Esophagus (tissue), 2 donors: Measurements from ENCODE around the gene PLA2G2F. TPM values are rescaled to one million over a fixed set of nuclear protein-coding genes. Genes with fewer than 3 reads are reported as not detected.

Experiments
- H3K27ac ChIP-seq, 2 donors: one replicate each; pipeline ENCODE4 v1.5.1; 2013; ENCODE audit warnings: low read depth in 2 of 2, mild to moderate bottlenecking in 2 of 2, inconsistent platforms in 1 of 2, low read length in 1 of 2, moderate library complexity in 1 of 2
- H3K27me3 ChIP-seq, 2 donors: one replicate each; pipeline ENCODE4 v1.6.1; 2013; ENCODE audit warnings: low read length in 2 of 2, control low read depth in 1 of 2, mild to moderate bottlenecking in 1 of 2; ENCODE audit not compliant: insufficient read depth in 2 of 2, control insufficient read depth in 1 of 2
- H3K36me3 ChIP-seq, 2 donors: one replicate each; pipeline ENCODE4 v1.6.1; 2013; ENCODE audit warnings: low read length in 1 of 2; ENCODE audit not compliant: control insufficient read depth in 2 of 2, insufficient read depth in 2 of 2
- H3K4me1 ChIP-seq, 2 donors: one replicate each; pipeline ENCODE4 v1.6.1; 2013; ENCODE audit warnings: low read length in 1 of 2; ENCODE audit not compliant: control insufficient read depth in 2 of 2, insufficient read depth in 2 of 2
- H3K4me3 ChIP-seq, 2 donors: one replicate each; pipeline ENCODE4 v1.5.1; 2013; ENCODE audit warnings: low read length in 2 of 2, mild to moderate bottlenecking in 2 of 2, low read depth in 1 of 2, moderate library complexity in 1 of 2
- H3K9me3 ChIP-seq, 2 donors: one replicate each; pipeline ENCODE4 v1.6.1; 2013; ENCODE audit warnings: mild to moderate bottlenecking in 2 of 2, low read depth in 1 of 2, low read length in 1 of 2, moderate library complexity in 1 of 2; ENCODE audit not compliant: control insufficient read depth in 2 of 2, insufficient read depth in 1 of 2
- WGBS, 2 donors: extraction: QIAGEN DNeasy Blood & Tissue Kit; methylation state at CpG; one replicate each; pipeline ENCODE4 v1.1.7; 2013; 5-methylcytosine and 5-hydroxymethylcytosine counted together
- polyA plus RNA-seq, 2 donors: library from polyadenylated mRNA; stranded (reverse); fragments of 200-250 nt; gene quantifications; one replicate each; pipeline ENCODE4 v1.2.3, GENCODE V29; 2013
- donor health status: healthy with polysubstance abuse.
- donor health status: Bipolar disorder and iron deficiency.

PLA2G2F gene, protein sequence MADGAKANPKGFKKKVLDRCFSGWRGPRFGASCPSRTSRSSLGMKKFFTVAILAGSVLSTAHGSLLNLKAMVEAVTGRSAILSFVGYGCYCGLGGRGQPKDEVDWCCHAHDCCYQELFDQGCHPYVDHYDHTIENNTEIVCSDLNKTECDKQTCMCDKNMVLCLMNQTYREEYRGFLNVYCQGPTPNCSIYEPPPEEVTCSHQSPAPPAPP
- under 1 TPM; 0.01 to 0.02 TPM for polyA plus RNA-seq

DNA sequence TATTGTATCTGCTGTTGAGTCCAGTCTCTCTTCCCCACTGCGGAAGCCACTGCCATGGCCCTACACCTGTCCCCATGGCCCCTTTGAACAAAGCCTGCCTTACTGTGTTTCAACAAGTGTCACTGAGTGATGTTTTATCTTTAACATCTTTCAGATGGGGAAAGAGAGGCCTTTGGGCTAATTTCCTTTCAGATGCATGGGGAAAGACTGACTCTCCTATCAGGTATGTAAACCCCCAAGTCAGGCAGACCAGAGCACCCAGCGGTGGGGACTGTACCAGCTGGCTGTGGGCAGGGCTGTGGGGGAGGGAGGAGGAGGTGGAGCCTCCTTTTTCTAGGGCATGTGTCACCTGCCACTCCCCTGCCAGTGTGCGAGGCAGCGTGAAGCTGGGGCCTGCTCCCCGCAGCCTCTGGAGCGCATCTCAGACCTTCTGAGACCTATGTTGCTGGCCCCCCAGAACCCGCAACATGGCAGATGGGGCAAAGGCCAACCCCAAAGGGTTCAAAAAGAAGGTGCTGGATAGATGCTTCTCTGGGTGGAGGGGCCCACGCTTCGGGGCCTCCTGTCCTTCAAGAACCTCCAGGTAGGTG is at the start of gene PLA2G2F:
TSS of gene PLA2G2F (plus strand) at position 363 of the 590 bp plus-strand sequence. CDS start at position 468, 105 bp downstream.
- Histone ChIP-seq H3K9me3 (no peaks in the 10 kb centered on the region), H3K4me1 (peaks cover 0 to 3% of the 10 kb centered on the region in 2 donors), H3K36me3 (no peaks in the 10 kb centered on the region), H3K27ac (no peak within 1 kb of the TSS), H3K27me3 (no peaks in the 10 kb centered on the region), H3K4me3 (no peak within 1 kb of the TSS)
- whole genome bisulfite sequencing, 2 donors: 89 to 91% methylated on average over 9 of the region's 9 CpGs

DNA sequence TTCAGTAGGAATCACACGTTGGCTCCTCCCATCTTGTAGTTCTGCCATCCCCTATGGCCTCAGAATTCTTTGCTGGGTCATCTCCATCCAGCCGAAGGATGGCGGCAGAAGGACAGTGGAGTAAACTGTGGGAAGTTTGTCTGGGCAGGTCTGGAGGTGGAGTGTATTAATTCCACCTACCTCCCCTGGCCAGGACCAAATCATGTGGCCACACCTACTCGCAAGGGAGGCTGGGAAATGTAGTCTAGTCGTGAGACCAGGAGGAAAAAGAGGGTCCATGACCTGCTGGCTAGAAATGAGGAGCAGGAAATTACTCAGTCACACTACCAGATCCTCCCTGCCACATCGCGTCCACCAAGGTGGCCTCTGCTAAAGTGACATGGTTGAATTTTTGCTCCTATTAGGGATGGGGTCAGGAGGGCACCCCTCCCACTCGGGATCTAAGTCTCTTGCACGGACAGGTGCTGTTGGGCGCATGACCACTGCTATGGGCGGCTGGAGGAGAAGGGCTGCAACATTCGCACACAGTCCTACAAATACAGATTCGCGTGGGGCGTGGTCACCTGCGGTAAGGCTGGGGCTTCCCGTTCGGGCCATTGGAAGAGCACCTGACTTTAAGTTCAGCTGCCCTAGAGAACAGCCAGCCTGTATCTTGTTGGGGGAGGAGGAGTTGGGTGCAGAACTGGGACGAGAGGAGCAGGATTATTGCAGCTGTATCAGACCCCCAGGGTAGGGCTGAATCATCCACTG is 49.6 kb upstream of the PLA2G2F start:
- H3K4me3 ChIP-seq: no peak overlapping the region
- peaks cover 0 to 4% of the 10 kb centered on the region in 2 donors for H3K4me1 ChIP-seq
- 79 to 85% methylated on average over 19 of the region's 19 CpGs for WGBS, 2 donors
- no peaks in the 10 kb centered on the region for H3K9me3 ChIP-seq
- no peaks in the 10 kb centered on the region for H3K27me3 ChIP-seq
- no peak overlapping the region for H3K27ac ChIP-seq
- no peaks in the 10 kb centered on the region for H3K36me3 ChIP-seq

DNA sequence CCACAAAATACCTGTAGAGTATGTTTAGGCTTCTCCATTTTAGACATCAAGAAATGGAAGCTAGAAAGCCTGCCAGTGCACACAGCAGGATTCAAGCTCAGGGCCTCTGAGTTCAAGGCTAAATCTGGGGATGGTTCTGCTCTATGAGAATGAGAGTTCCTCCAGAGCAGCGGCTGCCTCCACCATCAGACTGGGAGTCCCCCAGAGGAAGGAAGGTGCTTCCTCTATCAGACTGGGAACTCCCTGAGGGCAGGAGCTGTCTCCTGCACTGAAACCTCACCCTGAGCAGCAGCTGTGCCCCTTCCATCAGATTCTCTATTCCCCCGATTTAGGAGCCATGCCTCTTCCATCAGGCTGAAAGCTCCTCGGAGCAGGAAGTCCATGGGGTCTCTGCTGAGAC is 49.0 kb upstream of the PLA2G2F start:
- H3K27me3 ChIP-seq: no peaks in the 10 kb centered on the region
- H3K9me3 ChIP-seq: no peaks in the 10 kb centered on the region
- no peaks in the 10 kb centered on the region for H3K36me3 ChIP-seq
- WGBS, 2 donors: 74 to 90% methylated on average over 3 of the region's 3 CpGs
- no peak overlapping the region for H3K27ac ChIP-seq
- peaks cover 0 to 4% of the 10 kb centered on the region in 2 donors for H3K4me1 ChIP-seq
- H3K4me3 ChIP-seq: no peak overlapping the region

DNA sequence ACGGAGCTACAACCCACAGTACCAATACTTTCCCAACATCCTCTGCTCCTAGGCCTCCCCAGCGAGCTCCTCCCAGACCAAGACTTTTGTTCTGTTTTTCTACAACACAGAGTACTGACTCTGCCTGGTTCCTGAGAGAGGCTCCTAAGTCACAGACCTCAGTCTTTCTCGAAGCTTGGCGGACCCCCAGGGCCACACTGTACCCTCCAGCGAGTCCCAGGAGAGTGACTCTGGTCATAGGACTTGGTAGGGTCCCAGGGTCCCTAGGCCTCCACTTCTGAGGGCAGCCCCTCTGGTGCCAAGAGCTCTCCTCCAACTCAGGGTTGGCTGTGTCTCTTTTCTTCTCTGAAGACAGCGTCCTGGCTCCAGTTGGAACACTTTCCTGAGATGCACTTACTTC is 48.5 kb upstream of the PLA2G2F start:
- Histone ChIP-seq H3K27me3 (no peaks in the 10 kb centered on the region), H3K9me3 (no peaks in the 10 kb centered on the region), H3K4me1 (peaks cover 0 to 4% of the 10 kb centered on the region in 2 donors), H3K4me3 (no peak overlapping the region), H3K36me3 (no peaks in the 10 kb centered on the region), H3K27ac (no peak overlapping the region)
- 87% methylated on average over 6 of the region's 6 CpGs for WGBS, 2 donors

DNA sequence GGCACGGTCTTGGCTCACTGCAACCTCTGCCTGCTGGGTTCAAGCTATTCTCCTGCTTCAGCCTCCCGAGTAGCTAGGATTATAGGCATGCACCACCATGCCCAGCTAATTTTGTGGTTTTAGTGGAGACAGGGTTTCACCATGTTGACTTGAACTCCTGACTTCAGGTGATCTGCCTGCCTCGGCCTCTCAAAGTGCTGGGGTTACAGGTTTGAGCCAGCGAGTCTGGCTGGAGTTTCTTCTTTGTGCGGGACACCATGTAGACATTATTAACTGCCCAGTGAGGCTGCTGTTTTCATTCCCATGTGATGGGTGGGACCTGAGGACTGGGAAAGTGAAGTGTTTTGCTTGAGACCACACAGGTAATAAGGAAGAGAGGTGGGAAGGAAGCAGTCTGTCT is 45.8 kb upstream of the PLA2G2F start:
- Histone ChIP-seq H3K9me3 (no peaks in the 10 kb centered on the region), H3K4me1 (peaks cover 0 to 4% of the 10 kb centered on the region in 2 donors), H3K4me3 (no peak overlapping the region), H3K27ac (peak overlapping the region in 1 of 2 donors; percentile 3), H3K27me3 (no peaks in the 10 kb centered on the region), H3K36me3 (no peaks in the 10 kb centered on the region)
- 85 to 86% methylated on average over 5 of the region's 5 CpGs for WGBS, 2 donors

DNA sequence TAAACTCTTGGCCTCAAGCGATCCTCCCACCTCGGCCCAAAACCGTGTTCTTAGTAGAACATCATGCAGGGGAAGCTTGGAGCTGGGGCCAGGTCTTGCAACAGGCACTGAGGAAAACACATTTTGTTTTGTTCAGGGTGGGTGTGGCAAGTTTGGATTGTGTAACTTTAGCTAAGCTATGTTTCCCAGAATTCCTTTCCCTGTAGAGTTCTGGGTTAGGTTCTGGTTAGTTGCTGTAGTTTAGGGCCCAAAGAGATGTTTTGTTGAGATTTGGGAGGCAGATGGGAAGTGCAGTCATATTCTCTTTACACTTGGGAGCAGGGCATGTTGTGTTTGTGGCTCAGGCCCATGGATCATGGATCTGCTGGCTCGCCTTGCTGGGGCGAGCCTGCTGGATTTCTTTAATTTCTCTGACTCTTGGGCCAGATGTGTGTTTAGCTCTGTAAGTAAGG is 45.2 kb upstream of the PLA2G2F start:
- WGBS, 2 donors: 63 to 68% methylated on average over 5 of the region's 5 CpGs

DNA sequence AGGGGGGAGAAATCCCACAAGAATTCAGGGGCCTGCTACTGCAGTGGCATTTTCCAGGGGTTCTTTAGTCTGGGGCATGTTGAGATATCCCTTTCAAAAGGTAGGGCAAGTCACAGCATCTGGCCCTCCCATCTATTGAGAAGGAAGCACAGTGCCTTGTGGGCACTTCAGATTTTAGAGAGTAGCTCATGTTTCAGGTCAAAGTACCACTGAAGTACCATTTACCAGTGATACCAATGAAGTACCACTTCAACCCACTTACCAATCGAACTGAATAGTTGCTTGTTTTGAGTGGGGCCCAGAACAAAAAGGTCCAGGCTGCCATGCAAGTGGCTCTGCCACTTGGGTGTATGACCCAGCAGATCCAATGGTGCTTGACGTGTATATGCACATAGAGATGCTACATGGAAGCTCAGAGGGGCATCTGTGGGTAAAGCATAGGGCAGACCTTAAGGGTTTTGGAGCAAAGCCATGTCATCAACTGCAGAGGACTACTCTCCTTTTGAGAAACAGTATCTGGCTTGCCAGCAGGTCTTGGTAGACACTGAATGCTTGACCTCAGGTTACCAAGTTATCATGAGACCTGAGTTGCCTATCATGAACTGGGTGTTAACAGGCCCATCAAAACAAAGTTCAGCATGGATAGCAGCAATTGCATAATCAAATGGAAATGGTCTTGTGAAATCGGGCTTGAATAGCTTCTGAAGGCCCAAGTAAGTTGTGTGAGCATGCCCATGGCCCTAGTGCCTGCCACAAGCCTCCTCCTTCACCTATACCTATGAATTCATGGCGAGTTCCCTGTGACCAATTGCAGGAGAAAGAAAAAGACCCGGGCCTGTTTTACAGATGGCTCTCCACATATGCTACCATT is 43.3 kb upstream of the PLA2G2F start:
- H3K27me3 ChIP-seq: no peaks in the 10 kb centered on the region
- no peak overlapping the region for H3K4me3 ChIP-seq
- no peaks in the 10 kb centered on the region for H3K36me3 ChIP-seq
- 71 to 76% methylated on average over 5 of the region's 5 CpGs for WGBS, 2 donors
- no peaks in the 10 kb centered on the region for H3K9me3 ChIP-seq
- peaks cover 0 to 4% of the 10 kb centered on the region in 2 donors for H3K4me1 ChIP-seq
- no peak overlapping the region for H3K27ac ChIP-seq

More for the DNA sequence above, 45.2 kb upstream of the PLA2G2F start:
- Histone ChIP-seq H3K36me3 (no peaks in the 10 kb centered on the region), H3K9me3 (no peaks in the 10 kb centered on the region), H3K27me3 (no peaks in the 10 kb centered on the region), H3K27ac (peak overlapping the region in 1 of 2 donors; percentile 3), H3K4me1 (peaks cover 0 to 4% of the 10 kb centered on the region in 2 donors), H3K4me3 (no peak overlapping the region)

DNA sequence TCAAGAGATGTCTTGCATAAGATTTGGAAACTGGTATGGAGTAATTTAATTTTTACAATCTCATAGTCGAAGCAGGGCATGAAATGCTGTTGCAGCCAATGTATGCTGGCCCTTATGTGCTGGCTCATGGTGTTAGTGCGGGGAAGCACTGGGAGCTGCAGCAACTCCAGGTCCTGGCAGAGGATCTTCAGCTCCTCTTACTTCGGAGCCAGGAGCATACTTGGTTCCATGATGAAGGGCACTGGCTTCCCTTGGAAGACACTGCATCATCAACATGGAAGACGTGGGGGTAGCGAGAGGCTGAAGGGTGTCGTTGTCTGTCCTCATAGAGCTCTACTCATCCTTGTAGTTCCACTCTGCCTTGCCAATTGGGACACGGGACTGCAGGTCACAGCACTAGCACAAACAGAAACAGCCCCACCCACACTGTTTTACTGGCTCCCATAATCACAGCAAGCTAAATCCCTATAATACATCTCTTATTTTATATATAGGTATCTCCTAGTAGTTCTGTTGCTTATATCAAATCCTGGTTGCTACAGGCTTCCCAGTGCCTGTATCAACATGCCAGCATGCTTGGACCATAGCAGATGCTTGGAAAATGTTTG is 42.2 kb upstream of the PLA2G2F start:
- Histone ChIP-seq H3K9me3 (no peaks in the 10 kb centered on the region), H3K27ac (no peak overlapping the region), H3K27me3 (no peaks in the 10 kb centered on the region), H3K4me3 (no peak overlapping the region), H3K4me1 (peaks cover 0 to 4% of the 10 kb centered on the region in 2 donors), H3K36me3 (no peaks in the 10 kb centered on the region)
- 79 to 83% methylated on average over 7 of the region's 7 CpGs for WGBS, 2 donors

DNA sequence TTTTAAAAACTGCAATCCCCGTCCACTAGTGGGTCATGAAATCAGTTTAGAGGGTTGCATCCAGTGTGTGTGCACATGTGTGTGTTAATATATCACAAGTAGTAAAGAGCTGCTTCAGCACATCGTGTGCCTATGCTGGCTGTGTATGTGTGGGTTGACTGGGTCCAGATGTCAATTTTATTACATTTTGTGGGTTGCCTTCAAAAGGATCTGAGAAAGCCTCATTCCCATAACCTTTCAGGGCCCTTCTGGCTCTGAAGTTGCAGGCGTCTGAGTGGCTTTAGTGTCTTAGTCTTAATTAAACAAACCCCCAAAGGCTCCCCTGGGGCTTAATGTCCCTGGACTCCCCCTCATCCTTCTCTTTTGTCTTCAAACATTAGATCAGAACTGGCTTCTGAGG is 39.6 kb upstream of the PLA2G2F start:
- H3K27ac ChIP-seq: no peak overlapping the region
- H3K9me3 ChIP-seq: no peaks in the 10 kb centered on the region
- no peaks in the 10 kb centered on the region for H3K36me3 ChIP-seq
- H3K27me3 ChIP-seq: no peaks in the 10 kb centered on the region
- 50 to 59% methylated on average over 3 of the region's 3 CpGs for WGBS, 2 donors
- no peaks in the 10 kb centered on the region for H3K4me1 ChIP-seq
- H3K4me3 ChIP-seq: no peak overlapping the region
